Measurements from ENCODE around the gene ZIC1. TPM values are rescaled to one million over a fixed set of nuclear protein-coding genes. Genes with fewer than 3 reads are reported as not detected.

The ZIC1 gene
- total and polyA plus RNA-seq, 2 of the 4 experiments (the other 2 are of a cell fraction): not detected

DNA sequence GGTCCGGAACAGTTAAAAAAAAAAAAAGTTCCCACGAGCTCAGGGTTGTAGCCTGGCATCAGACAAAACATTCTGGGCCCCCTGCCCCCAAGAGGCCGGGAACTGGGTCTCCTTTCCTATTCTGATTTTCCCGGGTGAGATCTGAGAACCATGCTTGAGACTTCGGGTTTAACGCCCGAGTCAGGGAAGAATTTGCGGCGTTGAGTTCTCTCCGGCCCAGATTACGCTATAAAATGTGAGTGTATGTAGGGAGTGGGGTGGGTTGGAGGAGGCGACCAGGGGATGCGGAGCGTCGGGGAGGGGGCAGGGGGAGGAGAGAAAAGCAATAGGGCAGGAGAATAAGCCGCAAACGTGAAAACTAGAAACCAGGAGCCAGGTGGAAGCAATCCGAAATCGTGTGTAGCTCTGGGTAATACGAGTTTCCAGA lies 2.7 kb downstream of the ZIC1 start:
- Histone ChIP-seq H3K14ac (replicated peaks; ENCODE audit: low read depth, low read length) (no peak overlapping the region), H4K5ac (ENCODE audit: low read depth, low read length) (no peak overlapping the region), H4K91ac (ENCODE audit: insufficient read depth, low read depth, low read length) (no peak overlapping the region), H3K4me1 (ENCODE audit: control insufficient read depth, insufficient read depth, low read length) (no peaks in the 10 kb centered on the region), H3K79me1 (ENCODE audit: low read depth in 1 of 2, low read length in 2 of 2) (no peaks in the 10 kb centered on the region), H3K4me2 (ENCODE audit: low read depth, low read length) (no peak overlapping the region), H3K9me3 (ENCODE audit: control insufficient read depth, insufficient read depth, low read length) (peaks cover 20% of the 10 kb centered on the region), H3K56ac (ENCODE audit: extremely low read depth, insufficient read depth, low read length) (no peak overlapping the region), H3K23ac (ENCODE audit: low read depth, low read length) (no peak overlapping the region), H2BK20ac (ENCODE audit: low read depth, low read length) (no peak overlapping the region), H3K36me3 (ENCODE audit: control insufficient read depth, insufficient read depth, low read length) (no peaks in the 10 kb centered on the region), H2BK120ac (ENCODE audit: low read depth, low read length) (no peak overlapping the region), H3K27ac (ENCODE audit: insufficient read depth, low read length) (no peak overlapping the region), H2AK9ac (replicated peaks; ENCODE audit: low read depth, low read length, poor library complexity) (no peak overlapping the region), H4K8ac (ENCODE audit: low read depth in 2 of 2, low read length in 2 of 2) (no peak overlapping the region), H4K20me1 (ENCODE audit: insufficient read depth, low read length) (0 out of 2 replicates have a peak, but pooled peaks cover 3% of the 10 kb centered on the region), H3K27me3 (ENCODE audit: control insufficient read depth, insufficient read depth, low read length) (peaks cover 84% of the 10 kb centered on the region), H3K4ac (ENCODE audit: low read depth, low read length) (no peak overlapping the region), H3K4me3 (ENCODE audit: insufficient read depth, low read depth, low read length) (no peak overlapping the region), H2AK5ac (ENCODE audit: low read depth, low read length) (no peak overlapping the region), H3K9ac (ENCODE audit: low read depth, low read length) (no peak overlapping the region), H2AFZ (replicated peaks; ENCODE audit: low read length, poor library complexity) (no peak overlapping the region), H2BK5ac (ENCODE audit: low read depth, low read length, poor library complexity, severe bottlenecking) (no peak overlapping the region), H3K18ac (ENCODE audit: low read depth, low read length) (no peak overlapping the region), H2BK15ac (ENCODE audit: low read depth, low read length) (no peak overlapping the region), H3K9me1 (ENCODE audit: insufficient read depth, low read length) (0 out of 2 replicates have a peak, but pooled peaks cover 3% of the 10 kb centered on the region)
- in situ Hi-C loops (cut with MboI; ENCODE audit: low sequenced_read_pairs): no loop called here
- 0% methylated on average over 4 of the region's 20 CpGs; no CpG with 5 or more reads in 1 of the 2 experiments for WGBS, 2 experiments (ENCODE audit: extremely low coverage in 2 of 2, insufficient read length in 1 of 2)
- POLR2A ChIA-PET (ENCODE audit: unreplicated experiment): interaction anchor here (0.6 kb wide), 1 partner anchor 819 kb away, joined by 4 read pairs; no protein-coding TSS in a partner anchor
- intact Hi-C loops (cut with micrococcal nuclease): no loop called here
- ATAC-seq (ENCODE audit: low read depth): no peak
- no peak for TF ChIP-seq MAZ (IDR thresholded peaks at IDR 0.05; ENCODE audit: borderline replicate concordance, low read depth, low read length)
- no peak for TF ChIP-seq MXI1 (IDR thresholded peaks at IDR 0.05; ENCODE audit: borderline replicate concordance, low read depth, low read length)
- TF ChIP-seq RCOR1 (IDR thresholded peaks at IDR 0.05; ENCODE audit: insufficient replicate concordance, low read length): no peak
- TF ChIP-seq POLR2A (IDR thresholded peaks at IDR 0.05; ENCODE audit: low read depth, low read length): no peak
- TF ChIP-seq, protein P1, sequence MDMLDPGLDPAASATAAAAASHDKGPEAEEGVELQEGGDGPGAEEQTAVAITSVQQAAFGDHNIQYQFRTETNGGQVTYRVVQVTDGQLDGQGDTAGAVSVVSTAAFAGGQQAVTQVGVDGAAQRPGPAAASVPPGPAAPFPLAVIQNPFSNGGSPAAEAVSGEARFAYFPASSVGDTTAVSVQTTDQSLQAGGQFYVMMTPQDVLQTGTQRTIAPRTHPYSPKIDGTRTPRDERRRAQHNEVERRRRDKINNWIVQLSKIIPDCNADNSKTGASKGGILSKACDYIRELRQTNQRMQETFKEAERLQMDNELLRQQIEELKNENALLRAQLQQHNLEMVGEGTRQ (IDR thresholded peaks at IDR 0.05; ENCODE audit: low read depth, low read length): no peak
- TF ChIP-seq MAFK (IDR thresholded peaks at IDR 0.05; ENCODE audit: low read depth, low read length): no peak
- no peak for TF ChIP-seq CHD1 (IDR thresholded peaks at IDR 0.05; ENCODE audit: low read depth, low read length)
- no peak for TF ChIP-seq FOS (IDR thresholded peaks at IDR 0.05; ENCODE audit: low read depth, low read length)
- no peak for TF ChIP-seq SMC3 (IDR thresholded peaks at IDR 0.05; ENCODE audit: low read depth, low read length)
- TF ChIP-seq RFX5 (IDR thresholded peaks at IDR 0.05; ENCODE audit: low read depth, low read length): no peak
- DNase-seq: no peak
- BruUV-seq (replicated peaks): no TSS peak
- CTCF ChIA-PET: interaction anchor here (1.1 kb wide), 1 partner anchor 9 kb away, joined by 4 read pairs; no protein-coding TSS in a partner anchor
- dilution Hi-C loops (cut with HindIII; ENCODE audit: low sequenced_read_pairs, unreplicated experiment): no loop called here

Data from IMR-90 (cell line).